GM19099 (cell line): ENCODE data around the gene EGLN3.

ENCODE experiments used
- POLR2A ChIP-seq: IDR thresholded peaks from 3 replicates; pipeline ENCODE4 v1.6.1; 2011; ENCODE audit warnings: low read depth; ENCODE audit not compliant: insufficient read length; ENCODE audit errors: extremely low read depth

EGLN3 gene

DNA sequence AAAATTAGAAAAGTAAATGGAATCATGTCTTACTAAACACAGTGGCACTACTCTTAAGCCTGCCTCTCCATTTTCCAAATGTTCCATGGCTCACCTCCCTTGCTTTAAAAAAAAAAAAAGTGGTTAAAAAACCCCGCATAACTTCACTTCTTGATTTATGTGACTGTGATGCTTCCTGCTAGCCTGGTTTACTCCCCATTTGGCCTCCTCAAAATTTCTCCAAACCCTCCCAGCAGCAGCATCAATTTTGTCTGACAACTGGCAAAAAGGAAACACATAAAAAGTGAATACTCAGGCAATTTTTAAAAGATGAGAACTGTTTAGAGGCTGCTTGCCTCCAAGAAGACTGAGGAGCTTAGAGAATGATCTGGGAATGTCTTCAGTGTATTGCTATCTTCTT, 17.8 kb upstream of the EGLN3 start:
- no peak for TF ChIP-seq POLR2A

DNA sequence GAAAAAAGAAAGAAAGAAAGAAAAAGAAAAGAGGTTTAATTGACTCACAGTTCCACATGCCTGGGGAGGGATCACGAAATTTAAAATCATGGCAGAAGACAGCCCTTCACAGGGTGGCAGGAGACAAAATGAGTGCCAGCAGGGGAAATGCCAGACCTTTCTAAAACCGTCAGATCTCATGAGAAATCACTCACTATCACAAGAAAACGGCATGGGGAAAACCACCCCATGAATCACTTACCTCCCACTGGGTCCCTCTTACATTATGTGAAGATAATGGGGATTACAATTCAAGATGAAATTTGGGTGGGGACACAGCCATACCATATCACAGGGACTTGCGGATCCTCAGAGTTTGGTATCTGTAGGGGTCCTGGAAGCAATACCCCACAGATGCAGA, 16.3 kb upstream of the EGLN3 start:
- no peak for TF ChIP-seq POLR2A

DNA sequence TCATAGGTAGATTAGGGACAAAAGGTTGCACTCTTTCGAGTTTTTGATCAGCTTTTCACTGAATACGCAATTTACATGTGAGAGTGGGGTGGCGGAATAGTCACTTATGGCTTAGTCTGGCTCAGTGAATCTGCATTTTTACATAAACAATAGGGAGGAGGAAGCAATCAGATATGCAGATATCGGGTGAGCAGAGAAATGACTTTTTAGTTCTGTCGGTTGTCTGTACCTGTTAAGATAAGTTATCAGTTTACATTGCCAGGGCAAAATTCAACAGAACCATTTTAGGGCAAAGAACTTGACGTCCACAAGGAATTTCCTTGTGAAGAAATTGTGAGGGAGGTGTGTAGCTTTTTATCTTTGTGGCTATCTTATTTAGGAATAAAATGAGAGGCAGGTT, 15.4 kb upstream of the EGLN3 start:
- no peak for TF ChIP-seq POLR2A

DNA sequence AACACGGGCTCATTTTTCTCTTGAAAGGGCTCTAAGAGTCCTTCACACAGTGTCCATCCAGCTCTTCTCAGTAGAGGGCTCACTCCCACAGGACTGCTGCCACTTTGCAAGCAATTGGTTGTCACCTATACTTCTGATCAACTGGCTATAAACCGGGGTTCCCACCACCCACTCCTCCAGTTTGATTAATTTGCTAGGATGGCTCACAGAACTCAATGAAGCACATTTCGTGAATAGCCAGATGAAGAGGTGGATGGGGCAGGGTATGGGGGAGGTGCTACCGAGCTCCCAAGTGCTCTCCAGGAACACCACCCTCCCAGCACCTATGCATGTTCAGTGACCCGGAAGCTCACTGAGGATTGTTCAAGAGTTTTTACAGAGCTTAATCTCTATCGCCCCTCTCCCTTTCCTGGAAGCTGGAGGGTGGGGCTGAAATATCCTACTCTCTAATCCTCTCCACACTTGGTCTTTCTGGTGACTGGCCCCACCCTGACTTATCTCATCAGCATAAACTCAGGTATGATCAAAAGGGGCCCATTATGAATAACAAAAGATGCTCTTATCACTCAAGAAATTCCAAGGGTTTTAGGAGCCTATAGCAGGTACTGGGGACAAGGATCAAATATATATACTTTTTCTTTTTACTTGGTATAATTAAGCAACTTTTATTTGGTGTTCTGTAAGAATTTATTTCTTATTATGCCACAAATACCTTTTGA, 13.9 kb upstream of the EGLN3 start:
- TF ChIP-seq POLR2A = no peak

DNA sequence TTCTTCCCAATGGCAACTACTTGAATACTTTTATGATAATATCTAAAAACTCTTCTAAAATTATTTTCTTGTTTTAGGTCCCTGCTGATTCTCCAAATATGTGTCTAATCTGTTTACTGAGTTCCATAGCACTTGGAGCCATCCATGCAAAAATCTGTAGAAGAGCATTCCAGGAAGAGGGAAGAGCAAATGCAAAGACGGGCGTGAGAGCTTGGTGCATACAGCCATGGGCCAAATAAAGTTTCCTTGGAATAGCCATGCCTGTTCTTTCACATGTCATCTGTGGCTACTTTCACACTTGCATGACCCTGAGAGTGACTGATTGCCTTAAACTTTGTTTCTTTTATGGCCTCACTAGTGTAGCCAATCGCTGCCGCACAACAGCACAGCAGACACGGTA, 13.0 kb upstream of the EGLN3 start:
- TF ChIP-seq POLR2A = no peak

DNA sequence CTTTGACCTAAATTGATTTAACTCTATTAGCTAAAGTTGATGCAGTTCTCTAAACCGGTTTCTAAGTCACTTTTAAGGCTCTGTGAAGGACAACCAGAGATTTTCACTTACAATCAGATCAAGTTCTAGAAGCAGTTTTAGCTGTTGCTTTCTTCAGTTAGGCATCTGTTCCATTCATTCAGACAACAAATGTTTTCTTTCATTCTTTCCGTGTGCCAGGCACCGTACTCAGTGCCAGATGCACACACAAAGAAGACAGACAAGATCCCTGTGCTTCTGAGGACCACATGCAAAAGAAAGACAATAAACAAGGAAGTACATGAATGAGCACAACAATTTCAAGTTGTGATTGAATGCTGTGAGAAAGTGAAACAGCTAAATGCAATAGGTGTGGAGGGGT, 11.1 kb upstream of the EGLN3 start:
- TF ChIP-seq POLR2A = no peak

DNA sequence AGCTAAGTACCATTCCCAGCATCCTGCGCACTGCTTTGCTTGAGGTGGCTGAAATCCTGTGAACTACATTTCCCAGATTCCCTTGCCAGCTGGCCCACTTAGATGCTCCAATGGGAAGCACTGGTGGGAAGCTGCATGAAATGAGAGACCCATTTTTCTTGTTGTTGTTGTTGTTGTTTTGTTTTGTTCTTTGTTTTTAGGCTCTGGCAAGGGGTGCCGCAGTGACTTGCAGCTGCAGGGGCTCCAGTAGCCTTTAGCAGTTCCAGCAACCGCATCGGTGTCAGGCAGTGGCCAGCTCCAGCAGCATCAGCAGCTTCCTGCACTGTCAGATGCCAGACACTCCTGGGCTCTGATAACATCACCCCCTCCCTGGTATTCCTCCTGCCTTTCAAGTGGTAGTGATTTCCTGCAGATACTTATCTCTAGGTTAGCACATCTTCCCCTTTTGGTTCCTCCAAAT, 8.8 kb upstream of the EGLN3 start:
- no peak for TF ChIP-seq POLR2A

DNA sequence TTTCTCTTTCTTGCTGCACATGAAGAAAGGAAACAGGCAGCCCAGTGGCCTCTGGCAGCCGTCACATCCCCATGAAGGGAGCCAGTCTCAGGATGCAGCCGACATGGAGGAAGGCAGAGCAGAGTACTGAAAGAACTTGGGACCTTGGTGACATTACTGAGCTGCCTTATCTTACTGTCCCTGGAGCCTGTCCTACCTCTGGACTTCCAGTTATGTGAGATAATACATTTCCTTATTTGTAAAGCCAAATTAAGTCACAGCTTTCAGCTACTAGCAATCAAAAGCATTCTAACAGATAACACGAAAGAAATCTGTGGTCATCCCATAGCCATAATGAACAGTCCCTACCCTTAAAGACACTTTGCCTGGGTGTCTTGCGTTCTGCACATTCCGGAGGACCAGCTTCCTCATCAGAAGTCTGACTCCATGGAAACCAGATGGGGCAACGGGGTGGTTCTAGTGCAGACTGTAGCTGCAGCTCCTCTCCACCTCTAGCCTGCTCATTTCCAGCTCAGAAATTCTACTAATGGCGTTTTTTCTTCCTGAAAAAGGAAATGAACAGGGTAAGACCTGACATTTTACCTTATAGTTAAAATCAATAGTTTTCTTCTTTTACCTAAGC, 7.8 kb upstream of the EGLN3 start:
- TF ChIP-seq POLR2A = no peak

DNA sequence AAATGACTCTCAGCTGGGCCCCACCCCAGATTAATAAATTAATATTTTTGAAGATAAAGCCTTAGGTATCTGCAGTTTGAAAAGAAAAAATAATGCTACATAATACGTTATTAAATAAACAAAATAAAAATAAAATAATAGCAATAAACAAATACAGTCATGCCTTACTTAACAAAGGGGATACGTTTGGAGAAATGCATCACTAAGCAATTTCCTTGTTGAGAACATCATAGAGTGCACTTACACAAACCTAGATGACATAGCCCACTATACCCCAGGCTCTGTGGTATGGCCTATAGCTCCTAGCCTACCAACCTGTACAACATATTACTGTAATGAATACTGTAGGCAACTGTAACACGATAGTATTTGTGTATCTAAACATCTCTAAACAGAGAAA, 7.1 kb upstream of the EGLN3 start:
- TF ChIP-seq POLR2A = no peak

DNA sequence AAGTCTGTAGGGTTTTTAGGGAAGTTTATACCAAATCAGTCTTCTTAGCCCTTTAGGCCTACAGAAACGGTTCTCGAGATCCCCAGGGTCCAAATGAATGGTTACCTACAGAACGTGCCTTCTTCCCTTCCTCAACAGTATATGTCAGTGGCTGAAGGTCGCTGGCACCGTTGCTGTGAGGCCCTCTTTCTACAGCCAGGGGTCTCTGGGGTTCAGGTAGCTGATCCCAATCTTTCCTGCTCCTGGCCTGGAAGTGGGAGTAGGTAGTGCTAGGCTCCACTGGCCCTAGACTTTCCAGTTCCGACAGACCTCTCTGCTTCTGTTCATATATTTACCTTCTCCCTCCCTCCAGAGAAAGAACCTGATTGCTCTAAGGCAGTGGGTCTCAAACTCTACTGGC, 6.4 kb upstream of the EGLN3 start:
- TF ChIP-seq POLR2A = no peak

DNA sequence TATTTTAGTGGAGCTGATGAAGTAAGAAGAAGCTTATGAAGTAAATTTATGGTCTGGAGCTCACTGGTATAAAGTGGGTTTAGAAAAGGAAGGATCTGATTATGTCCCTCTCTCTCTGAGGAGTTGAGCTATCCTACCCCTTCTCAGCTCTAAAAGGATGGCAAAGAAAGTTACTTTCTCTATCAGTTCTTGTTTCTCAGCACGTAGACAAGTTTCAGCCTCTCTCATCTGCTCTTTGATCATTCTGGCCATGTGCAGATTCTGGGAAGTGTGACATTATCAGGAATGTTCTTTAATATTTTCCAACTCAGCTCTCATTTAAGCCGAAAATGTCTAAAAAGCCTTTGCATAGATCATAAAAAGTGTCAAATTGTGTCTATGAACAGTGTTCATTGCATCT, 5.8 kb upstream of the EGLN3 start:
- TF ChIP-seq POLR2A = no peak

DNA sequence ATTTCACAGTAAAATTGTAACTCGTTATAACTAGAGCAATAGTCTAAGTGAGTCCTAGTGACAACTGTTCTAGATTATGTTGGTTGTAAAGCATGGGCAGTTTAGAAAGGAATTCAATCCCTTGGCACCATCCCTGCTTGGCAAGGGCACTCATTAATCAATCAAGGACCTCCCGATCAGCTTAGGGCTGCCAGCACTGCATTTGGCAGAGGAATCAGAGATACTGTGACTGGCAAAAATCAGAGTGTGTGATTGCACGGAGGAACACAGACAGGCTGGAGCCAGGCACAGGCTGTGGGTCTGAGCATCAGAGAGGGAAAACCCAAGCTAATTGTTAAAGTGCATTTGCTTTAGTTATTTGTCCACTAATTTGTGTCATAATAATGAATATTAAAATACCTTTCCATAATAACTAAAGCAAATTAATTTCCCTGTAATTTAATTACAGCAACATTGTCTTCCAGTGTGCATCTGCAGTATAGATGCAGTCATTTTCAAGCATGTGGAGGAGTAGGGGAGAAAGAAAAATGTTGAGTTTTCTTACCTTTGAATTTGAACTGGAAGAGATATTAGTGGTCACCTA, 3.2 kb upstream of the EGLN3 start:
- no peak for TF ChIP-seq POLR2A

DNA sequence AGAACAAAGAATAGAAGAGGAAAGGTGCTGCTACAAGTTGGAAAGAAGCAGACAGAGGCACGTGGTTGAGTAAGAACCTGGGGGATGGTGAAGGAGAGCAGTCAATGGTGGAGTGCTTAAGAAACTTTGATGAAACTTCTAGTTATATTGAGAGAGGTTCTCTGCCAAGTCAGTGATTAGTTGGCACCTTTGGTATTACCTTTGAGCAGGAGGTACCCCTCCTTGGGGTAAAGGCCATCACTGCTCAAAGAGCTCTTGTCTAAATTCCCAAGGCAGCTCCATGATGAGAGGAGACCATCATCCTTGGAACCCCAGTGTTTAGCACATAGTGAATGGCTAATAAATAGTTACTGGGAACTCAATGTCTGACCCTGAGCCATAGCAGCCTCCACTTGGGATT, 1.7 kb upstream of the EGLN3 start:
- TF ChIP-seq POLR2A = no peak

DNA sequence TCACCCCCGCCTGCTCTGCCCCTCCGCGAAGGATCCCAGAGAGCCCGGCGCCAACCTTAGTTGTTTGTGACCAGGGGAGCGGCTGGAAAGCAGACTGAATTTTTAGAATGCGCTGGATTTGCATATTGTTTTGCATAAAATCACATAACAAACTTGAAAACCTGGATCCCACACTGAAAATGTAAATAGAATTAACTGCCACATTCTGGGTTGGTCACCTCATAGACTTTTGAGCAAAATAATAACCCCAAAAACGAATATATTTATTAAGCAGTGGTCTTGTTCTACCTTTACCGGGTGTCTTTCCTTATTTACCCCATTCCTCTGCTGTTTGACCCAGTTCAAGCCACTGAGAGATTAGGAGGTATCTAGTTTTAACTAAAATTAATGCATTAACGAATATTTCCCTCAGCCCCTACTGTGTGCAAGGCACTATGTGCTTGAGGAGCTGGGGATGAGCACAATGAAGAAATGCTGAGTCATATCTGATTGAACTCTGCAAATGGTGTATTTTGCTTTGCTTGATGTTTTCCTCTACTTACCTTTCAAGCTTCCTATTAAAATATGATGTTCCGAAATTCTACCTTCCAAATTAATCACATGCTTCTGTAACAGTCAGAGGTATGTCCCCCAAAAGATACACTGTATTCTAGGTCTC, 438 bp upstream of the EGLN3 start:
- TF ChIP-seq POLR2A = no peak

DNA sequence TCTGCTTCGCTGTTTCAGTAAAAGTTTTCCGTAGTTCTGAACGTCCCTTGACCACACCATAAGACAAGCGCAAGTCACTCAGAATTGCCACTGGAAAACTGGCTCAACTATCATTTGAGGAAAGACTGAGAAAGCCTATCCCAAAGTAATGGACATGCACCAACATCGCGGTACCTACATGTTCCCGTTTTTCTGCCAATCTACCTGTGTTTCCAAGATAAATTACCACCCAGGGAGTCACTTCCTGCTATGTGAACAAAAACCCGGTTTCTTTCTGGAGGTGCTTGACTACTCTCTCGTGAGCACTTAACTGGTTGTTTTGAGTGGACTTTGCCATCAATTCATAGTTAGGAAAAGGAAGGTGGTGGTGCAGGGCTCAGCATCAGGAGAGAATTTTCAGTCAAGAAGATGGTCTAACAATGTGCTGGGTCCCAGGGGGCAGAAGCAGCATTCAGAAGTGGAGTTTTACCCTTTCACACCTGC, 1.4 kb downstream of the EGLN3 start:
- no peak for TF ChIP-seq POLR2A
